Sigmoid colon (tissue), 7 donors: ENCODE measurements around the gene MBD3L2. TPM values are rescaled to one million over a fixed set of nuclear protein-coding genes. Genes with fewer than 3 reads are reported as not detected.
"Not testable (repeated sequence)": the region's sequence is repeated elsewhere in the genome, so short reads cannot be mapped to it uniquely, and the experiment has no call there.

Source experiments
- DNase-seq: peaks from one replicate; pipeline ENCODE4 v3.0.0-alpha.2; 2019
- H3K27ac ChIP-seq, 4 donors: fragments of 200-600 bp; sonication (generic); one replicate each; pipeline ENCODE4 v1.5.1; 2016 to 2019; ENCODE audit warnings: mild to moderate bottlenecking in 1 of 4
- H3K27me3 ChIP-seq, 3 donors: fragments of 200-600 bp; sonication (generic); one replicate each; pipeline ENCODE4 v1.5.1; 2019; ENCODE audit warnings: mild to moderate bottlenecking in 1 of 3
- H3K36me3 ChIP-seq, 4 donors: fragments of 200-600 bp; sonication (generic); one replicate each; pipeline ENCODE4 v1.5.1; 2016 to 2019
- H3K4me1 ChIP-seq, 4 donors: fragments of 200-600 bp; sonication (generic); one replicate each; pipeline ENCODE4 v1.5.1; 2017 to 2019
- H3K4me3 ChIP-seq, 4 donors: fragments of 200-600 bp; sonication (generic); one replicate each; pipeline ENCODE4 v1.5.1; 2017 to 2019; ENCODE audit warnings: mild to moderate bottlenecking in 2 of 4, moderate library complexity in 1 of 4
- H3K9me3 ChIP-seq, 4 donors: fragments of 200-600 bp in 3 of 4; sonication (generic) in 3 of 4; one replicate each; pipeline versions ENCODE4 v1.5.1 to v1.6.1; 2013 to 2019
- CTCF ChIP-seq, 4 experiments: fragments of 450-650 bp in 3 of 4; fragments of 200-600 bp in 1 of 4; IDR thresholded peaks; one replicate each; pipeline ENCODE4 v1.5.1; 2016 to 2019; ENCODE audit warnings: antibody characterized with exemption in 4 of 4, mild to moderate bottlenecking in 3 of 4, moderate library complexity in 2 of 4
- EP300 ChIP-seq, 4 donors: sonication (generic); formaldehyde crosslinking; IDR thresholded peaks; one replicate each; pipeline ENCODE4 v1.6.1; 2017; ENCODE audit warnings: antibody characterized with exemption in 4 of 4
- POLR2A ChIP-seq, 2 donors: fragments of 450-650 bp; IDR thresholded peaks; one replicate each; pipeline ENCODE4 v1.6.1; 2016; ENCODE audit warnings: antibody characterized with exemption in 2 of 2, mild to moderate bottlenecking in 2 of 2, moderate library complexity in 2 of 2
- POLR2AphosphoS5 ChIP-seq, 4 donors: sonication (generic); formaldehyde crosslinking; IDR thresholded peaks; one replicate each; pipeline ENCODE4 v1.6.1; 2017; ENCODE audit warnings: antibody characterized with exemption in 4 of 4
- WGBS, 2 donors: extraction: QIAGEN DNeasy Blood & Tissue Kit; methylation state at CpG; one replicate each; pipeline ENCODE4 v1.1.7; 2013; 5-methylcytosine and 5-hydroxymethylcytosine counted together
- intact Hi-C: fragments of 100-400 bp; cut with DNase I; formaldehyde crosslinking; loops from one replicate; pipeline ENCODE4 v1.15.1; 2023
- polyA plus RNA-seq, 3 donors: library from polyadenylated mRNA; stranded (reverse); fragments of 200-250 nt; gene quantifications; one replicate each; pipeline ENCODE4 v1.2.3, GENCODE V29; 2013
- total RNA-seq, 4 donors: library from RNA; depleted of rRNA; stranded (reverse); fragments of >200 nt; gene quantifications; one replicate each; pipeline ENCODE4 v1.1.0, GENCODE V29; 2016
- donor health status: healthy with polysubstance abuse.
- donor health status: Bipolar disorder and iron deficiency.
- donor health status: healthy.

MBD3L2 gene
- total and polyA plus RNA-seq, 7 donors, result not detected

- Histone ChIP-seq H3K4me1 (no peaks in the 10 kb centered on the region), H3K4me3 (no peak overlapping the region), H3K27ac (no peak overlapping the region), H3K27me3 (no peaks in the 10 kb centered on the region), H3K9me3 (no peaks in the 10 kb centered on the region), H3K36me3 (no peaks in the 10 kb centered on the region)
- DNase-seq, result no peak
- no peak for TF ChIP-seq CTCF (IDR thresholded peaks at IDR 0.05)
- no peak for TF ChIP-seq EP300 (IDR thresholded peaks at IDR 0.05)
- TF ChIP-seq POLR2A (IDR thresholded peaks at IDR 0.05), result no peak
- no peak for TF ChIP-seq POLR2AphosphoS5 (IDR thresholded peaks at IDR 0.05)
- intact Hi-C loops, result no loop called here
- WGBS, 2 donors, result 70 to 82% methylated on average over 6 of the region's 6 CpGs
Measured at GRCh38 chr19:7018828-7019227, 30.3 kb upstream of the MBD3L2 start.

- no CpG with 5 or more reads among the region's 6 CpGs for WGBS, 2 donors
- H3K9me3 ChIP-seq, intact Hi-C loops, H3K4me3 ChIP-seq, DNase-seq, H3K4me1 ChIP-seq, H3K36me3 ChIP-seq, H3K27ac ChIP-seq, H3K27me3 ChIP-seq: not testable (repeated sequence)
Measured at GRCh38 chr19:7021331-7021730, 27.8 kb upstream of the MBD3L2 start, which contains the start of gene MBD3L2B. TSS of gene MBD3L2B (minus strand) at chr19:7021431. CDS start at chr19:7021397, 34 bp downstream.

GRCh38 chr19:7028790-7029189 is 20.3 kb upstream of the MBD3L2 start:
- H3K4me1 ChIP-seq, H3K36me3 ChIP-seq, H3K4me3 ChIP-seq, intact Hi-C loops, H3K27me3 ChIP-seq, H3K9me3 ChIP-seq, H3K27ac ChIP-seq, DNase-seq: not testable (repeated sequence)
- WGBS, 2 donors, result no CpG with 5 or more reads among the region's 1 CpG

DNA sequence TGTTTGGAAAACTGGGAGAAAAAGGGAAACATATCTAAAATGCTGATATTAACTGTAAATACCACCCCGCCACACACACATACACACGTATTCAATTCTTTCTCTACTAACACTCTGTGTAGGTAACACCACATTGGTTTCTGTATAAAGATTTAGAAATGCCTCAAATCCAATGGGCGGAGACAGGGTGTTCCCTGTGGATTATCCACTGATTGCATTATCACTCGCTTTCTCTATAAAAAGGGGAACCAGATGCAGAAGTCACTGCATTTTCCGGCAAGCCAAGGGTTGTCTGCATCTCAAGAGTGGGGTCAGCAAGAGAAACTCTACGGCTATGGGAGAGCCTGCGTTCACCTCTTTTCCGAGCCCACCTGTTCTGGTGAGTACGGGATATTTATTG is 18.8 kb upstream of the MBD3L2 start, which contains the start of gene MBD3L5:
TSS of gene MBD3L5 (plus strand) at position 301 of the 400 bp plus-strand sequence. CDS start at position 335, 34 bp downstream.
- H3K4me3 ChIP-seq, H3K27me3 ChIP-seq, H3K36me3 ChIP-seq, DNase-seq, H3K4me1 ChIP-seq, H3K27ac ChIP-seq, intact Hi-C loops, H3K9me3 ChIP-seq: not testable (repeated sequence)
- WGBS, 2 donors, result no CpG with 5 or more reads among the region's 9 CpGs

DNA sequence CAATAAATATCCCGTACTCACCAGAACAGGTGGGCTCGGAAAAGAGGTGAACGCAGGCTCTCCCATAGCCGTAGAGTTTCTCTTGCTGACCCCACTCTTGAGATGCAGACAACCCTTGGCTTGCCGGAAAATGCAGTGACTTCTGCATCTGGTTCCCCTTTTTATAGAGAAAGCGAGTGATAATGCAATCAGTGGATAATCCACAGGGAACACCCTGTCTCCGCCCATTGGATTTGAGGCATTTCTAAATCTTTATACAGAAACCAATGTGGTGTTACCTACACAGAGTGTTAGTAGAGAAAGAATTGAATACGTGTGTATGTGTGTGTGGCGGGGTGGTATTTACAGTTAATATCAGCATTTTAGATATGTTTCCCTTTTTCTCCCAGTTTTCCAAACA is 9.0 kb upstream of the MBD3L2 start, which contains the start of gene MBD3L4:
TSS of gene MBD3L4 (minus strand) at position 101 of the 400 bp plus-strand sequence. CDS start at position 66, 35 bp downstream.
- H3K36me3 ChIP-seq, H3K27me3 ChIP-seq, DNase-seq, intact Hi-C loops, H3K4me1 ChIP-seq, H3K27ac ChIP-seq, H3K4me3 ChIP-seq, H3K9me3 ChIP-seq: not testable (repeated sequence)
- WGBS, 2 donors, result no CpG with 5 or more reads among the region's 9 CpGs

DNA sequence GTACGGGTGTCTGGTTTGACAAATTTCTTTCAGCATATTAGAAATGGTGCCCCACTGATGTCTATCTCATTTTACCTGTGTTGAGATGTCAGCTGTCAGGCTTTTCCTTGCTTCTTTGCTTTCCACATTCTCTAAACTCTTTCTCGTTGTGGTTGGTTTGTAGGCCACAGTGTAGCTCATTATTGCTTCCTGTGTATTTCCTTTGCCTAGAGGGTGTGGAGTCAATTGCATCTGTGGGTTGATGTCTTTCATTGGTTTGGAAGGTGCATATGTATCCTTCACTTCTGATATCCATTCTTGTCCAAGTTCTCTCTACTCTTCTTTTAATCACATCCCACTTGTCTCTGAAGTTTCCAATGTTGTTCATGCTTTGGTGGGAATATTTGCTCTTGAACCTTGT is 7.6 kb upstream of the MBD3L2 start:
- H3K27ac ChIP-seq, H3K27me3 ChIP-seq, H3K36me3 ChIP-seq, DNase-seq, H3K9me3 ChIP-seq, H3K4me3 ChIP-seq, H3K4me1 ChIP-seq, intact Hi-C loops: not testable (repeated sequence)
- no CpG with 5 or more reads among the region's 2 CpGs for WGBS, 2 donors

GRCh38 chr19:7051421-7051820 is 2.3 kb downstream of the MBD3L2 start:
- intact Hi-C loops, DNase-seq, H3K4me1 ChIP-seq, H3K9me3 ChIP-seq, H3K4me3 ChIP-seq, H3K27ac ChIP-seq, H3K36me3 ChIP-seq, H3K27me3 ChIP-seq: not testable (repeated sequence)
- 80 to 91% methylated on average over 2 of the region's 5 CpGs for WGBS, 2 donors

- DNase-seq, H3K4me1 ChIP-seq, H3K9me3 ChIP-seq, H3K27ac ChIP-seq, H3K36me3 ChIP-seq, H3K27me3 ChIP-seq, H3K4me3 ChIP-seq, intact Hi-C loops: not testable (repeated sequence)
- WGBS, 2 donors, result 79 to 92% methylated on average over 7 of the region's 7 CpGs
Measured at GRCh38 chr19:7052896-7053295, 3.8 kb downstream of the MBD3L2 start.

- intact Hi-C loops, H3K4me3 ChIP-seq: not testable (repeated sequence)
Measured at GRCh38 chr19:7054635-7055368, 5.7 kb downstream of the MBD3L2 start.

GRCh38 chr19:7055679-7056078 is 6.6 kb downstream of the MBD3L2 start:
- H3K4me1 ChIP-seq, H3K27ac ChIP-seq, intact Hi-C loops, DNase-seq, H3K4me3 ChIP-seq, H3K36me3 ChIP-seq, H3K27me3 ChIP-seq, H3K9me3 ChIP-seq: not testable (repeated sequence)
- 90 to 94% methylated on average over 12 of the region's 14 CpGs for WGBS, 2 donors

More at GRCh38 chr19:7054635-7055368, 5.7 kb downstream of the MBD3L2 start:
- H3K9me3 ChIP-seq, DNase-seq, H3K27ac ChIP-seq, H3K36me3 ChIP-seq, H3K4me1 ChIP-seq, H3K27me3 ChIP-seq: not testable (repeated sequence)
- 94 to 96% methylated on average over 12 of the region's 14 CpGs for WGBS, 2 donors

DNA sequence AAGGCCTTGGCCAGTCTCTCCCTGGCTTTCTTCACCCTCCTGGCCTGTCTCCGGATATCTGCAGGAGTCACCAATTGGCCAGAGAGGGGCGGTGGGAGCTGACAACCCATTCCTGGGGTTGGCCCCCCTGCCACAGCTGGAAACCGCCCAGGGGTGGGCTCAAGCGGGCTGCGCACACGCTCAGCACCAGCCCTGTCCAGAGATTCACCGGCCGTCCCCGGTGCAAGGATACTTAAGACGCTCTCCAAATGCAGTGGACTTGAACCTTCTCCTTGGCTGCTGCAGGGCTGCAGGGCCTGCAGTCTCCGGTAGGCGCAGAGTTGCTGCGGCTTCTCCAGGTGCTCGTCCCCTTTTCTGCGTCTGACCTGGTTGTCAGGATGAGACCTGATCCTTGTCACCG is 7.2 kb downstream of the MBD3L2 start:
- DNase-seq, result not testable (repeated sequence)

GRCh38 chr19:7058576-7058975 is 9.5 kb downstream of the MBD3L2 start, which contains the start of gene MBD3L3:
TSS of gene MBD3L3 (minus strand) at chr19:7058676. CDS start at chr19:7058605, 71 bp downstream.
- H3K4me3 ChIP-seq, intact Hi-C loops, H3K4me1 ChIP-seq, H3K36me3 ChIP-seq, H3K9me3 ChIP-seq, H3K27ac ChIP-seq, DNase-seq, H3K27me3 ChIP-seq: not testable (repeated sequence)
- no CpG with 5 or more reads among the region's 8 CpGs for WGBS, 2 donors

More for the DNA sequence above, 7.2 kb downstream of the MBD3L2 start:
- H3K4me1 ChIP-seq, H3K9me3 ChIP-seq, intact Hi-C loops, H3K27me3 ChIP-seq, H3K4me3 ChIP-seq, H3K27ac ChIP-seq, H3K36me3 ChIP-seq: not testable (repeated sequence)
- WGBS, 2 donors, result 84 to 92% methylated on average over 8 of the region's 16 CpGs
